Measurements from ENCODE around the gene RFX8.

RFX8 gene

DNA sequence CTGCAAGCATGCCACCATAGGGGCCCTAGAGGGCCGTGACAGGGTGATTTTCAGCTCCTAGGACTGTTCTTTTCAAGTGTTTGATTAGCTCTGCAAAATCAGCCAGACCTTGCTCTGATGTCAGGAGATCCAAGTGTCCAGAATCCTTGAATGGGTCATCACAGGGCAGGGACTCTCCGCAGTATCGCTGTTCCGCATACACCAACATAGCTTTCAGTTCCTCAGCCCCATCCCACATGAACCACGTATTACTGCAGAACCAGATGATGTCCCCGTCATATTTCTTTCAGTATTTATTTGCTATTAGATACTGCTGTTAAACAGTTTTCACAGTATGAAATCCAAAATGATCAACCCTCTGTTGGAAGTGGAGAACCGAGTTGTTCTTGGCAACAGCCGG lies 46.6 kb upstream of the RFX8 start (continued):
- TF ChIP-seq RBAK (tag by site-specific recombination; IDR thresholded peaks at IDR 0.05), result no peak
- no peak for TF ChIP-seq ZFP69B (tag by site-specific recombination; IDR thresholded peaks at IDR 0.05)
- TF ChIP-seq, protein P1, sequence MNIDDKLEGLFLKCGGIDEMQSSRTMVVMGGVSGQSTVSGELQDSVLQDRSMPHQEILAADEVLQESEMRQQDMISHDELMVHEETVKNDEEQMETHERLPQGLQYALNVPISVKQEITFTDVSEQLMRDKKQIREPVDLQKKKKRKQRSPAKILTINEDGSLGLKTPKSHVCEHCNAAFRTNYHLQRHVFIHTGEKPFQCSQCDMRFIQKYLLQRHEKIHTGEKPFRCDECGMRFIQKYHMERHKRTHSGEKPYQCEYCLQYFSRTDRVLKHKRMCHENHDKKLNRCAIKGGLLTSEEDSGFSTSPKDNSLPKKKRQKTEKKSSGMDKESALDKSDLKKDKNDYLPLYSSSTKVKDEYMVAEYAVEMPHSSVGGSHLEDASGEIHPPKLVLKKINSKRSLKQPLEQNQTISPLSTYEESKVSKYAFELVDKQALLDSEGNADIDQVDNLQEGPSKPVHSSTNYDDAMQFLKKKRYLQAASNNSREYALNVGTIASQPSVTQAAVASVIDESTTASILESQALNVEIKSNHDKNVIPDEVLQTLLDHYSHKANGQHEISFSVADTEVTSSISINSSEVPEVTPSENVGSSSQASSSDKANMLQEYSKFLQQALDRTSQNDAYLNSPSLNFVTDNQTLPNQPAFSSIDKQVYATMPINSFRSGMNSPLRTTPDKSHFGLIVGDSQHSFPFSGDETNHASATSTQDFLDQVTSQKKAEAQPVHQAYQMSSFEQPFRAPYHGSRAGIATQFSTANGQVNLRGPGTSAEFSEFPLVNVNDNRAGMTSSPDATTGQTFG (tag by site-specific recombination; IDR thresholded peaks at IDR 0.05; ENCODE audit: borderline replicate concordance), result no peak
- no peak for TF ChIP-seq ZNF202 (tag by site-specific recombination; IDR thresholded peaks at IDR 0.05; ENCODE audit: borderline replicate concordance)
- TF ChIP-seq, protein P2, sequence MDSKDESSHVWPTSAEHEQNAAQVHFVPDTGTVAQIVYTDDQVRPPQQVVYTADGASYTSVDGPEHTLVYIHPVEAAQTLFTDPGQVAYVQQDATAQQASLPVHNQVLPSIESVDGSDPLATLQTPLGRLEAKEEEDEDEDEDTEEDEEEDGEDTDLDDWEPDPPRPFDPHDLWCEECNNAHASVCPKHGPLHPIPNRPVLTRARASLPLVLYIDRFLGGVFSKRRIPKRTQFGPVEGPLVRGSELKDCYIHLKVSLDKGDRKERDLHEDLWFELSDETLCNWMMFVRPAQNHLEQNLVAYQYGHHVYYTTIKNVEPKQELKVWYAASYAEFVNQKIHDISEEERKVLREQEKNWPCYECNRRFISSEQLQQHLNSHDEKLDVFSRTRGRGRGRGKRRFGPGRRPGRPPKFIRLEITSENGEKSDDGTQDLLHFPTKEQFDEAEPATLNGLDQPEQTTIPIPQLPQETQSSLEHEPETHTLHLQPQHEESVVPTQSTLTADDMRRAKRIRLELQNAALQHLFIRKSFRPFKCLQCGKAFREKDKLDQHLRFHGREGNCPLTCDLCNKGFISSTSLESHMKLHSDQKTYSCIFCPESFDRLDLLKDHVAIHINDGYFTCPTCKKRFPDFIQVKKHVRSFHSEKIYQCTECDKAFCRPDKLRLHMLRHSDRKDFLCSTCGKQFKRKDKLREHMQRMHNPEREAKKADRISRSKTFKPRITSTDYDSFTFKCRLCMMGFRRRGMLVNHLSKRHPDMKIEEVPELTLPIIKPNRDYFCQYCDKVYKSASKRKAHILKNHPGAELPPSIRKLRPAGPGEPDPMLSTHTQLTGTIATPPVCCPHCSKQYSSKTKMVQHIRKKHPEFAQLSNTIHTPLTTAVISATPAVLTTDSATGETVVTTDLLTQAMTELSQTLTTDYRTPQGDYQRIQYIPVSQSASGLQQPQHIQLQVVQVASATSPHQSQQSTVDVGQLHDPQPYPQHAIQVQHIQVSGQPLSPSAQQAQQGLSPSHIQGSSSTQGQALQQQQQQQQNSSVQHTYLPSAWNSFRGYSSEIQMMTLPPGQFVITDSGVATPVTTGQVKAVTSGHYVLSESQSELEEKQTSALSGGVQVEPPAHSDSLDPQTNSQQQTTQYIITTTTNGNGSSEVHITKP (tag by site-specific recombination; IDR thresholded peaks at IDR 0.05), result no peak
- TF ChIP-seq, protein P3, sequence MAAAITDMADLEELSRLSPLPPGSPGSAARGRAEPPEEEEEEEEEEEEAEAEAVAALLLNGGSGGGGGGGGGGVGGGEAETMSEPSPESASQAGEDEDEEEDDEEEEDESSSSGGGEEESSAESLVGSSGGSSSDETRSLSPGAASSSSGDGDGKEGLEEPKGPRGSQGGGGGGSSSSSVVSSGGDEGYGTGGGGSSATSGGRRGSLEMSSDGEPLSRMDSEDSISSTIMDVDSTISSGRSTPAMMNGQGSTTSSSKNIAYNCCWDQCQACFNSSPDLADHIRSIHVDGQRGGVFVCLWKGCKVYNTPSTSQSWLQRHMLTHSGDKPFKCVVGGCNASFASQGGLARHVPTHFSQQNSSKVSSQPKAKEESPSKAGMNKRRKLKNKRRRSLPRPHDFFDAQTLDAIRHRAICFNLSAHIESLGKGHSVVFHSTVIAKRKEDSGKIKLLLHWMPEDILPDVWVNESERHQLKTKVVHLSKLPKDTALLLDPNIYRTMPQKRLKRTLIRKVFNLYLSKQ (tag by site-specific recombination; IDR thresholded peaks at IDR 0.05; ENCODE audit: borderline replicate concordance), result no peak
- no peak for TF ChIP-seq ZNF48 (tag by site-specific recombination; IDR thresholded peaks at IDR 0.05)
- TF ChIP-seq SCRT2 (tag by site-specific recombination; IDR thresholded peaks at IDR 0.05), result no peak
- TF ChIP-seq, protein P4, sequence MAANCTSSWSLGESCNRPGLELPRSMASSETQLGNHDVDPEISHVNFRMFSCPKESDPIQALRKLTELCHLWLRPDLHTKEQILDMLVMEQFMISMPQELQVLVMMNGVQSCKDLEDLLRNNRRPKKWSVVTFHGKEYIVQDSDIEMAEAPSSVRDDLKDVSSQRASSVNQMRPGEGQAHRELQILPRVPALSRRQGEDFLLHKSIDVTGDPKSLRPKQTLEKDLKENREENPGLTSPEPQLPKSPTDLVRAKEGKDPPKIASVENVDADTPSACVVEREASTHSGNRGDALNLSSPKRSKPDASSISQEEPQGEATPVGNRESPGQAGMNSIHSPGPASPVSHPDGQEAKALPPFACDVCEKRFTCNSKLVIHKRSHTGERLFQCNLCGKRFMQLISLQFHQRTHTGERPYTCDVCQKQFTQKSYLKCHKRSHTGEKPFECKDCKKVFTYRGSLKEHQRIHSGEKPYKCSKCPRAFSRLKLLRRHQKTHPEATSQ (tag by site-specific recombination; IDR thresholded peaks at IDR 0.05), result no peak

DNA sequence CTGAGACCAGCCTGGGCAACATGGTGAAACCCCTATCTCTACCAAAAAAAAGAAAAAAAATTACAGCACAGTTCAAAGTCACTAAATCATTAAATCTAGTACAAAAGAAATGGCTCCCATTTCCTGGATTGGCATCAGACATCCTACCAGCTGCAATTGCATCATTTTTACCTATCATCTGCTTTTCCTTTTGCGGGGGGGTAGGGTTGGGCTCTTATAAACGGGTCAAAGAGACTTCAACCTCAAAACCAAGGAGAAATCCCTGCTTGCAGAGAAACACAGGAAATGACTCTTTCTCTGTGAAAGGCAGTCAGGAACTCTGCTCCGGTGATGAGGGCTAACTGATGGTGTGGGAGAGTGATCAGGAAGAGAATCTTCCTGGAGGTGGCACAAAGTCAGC lies 45.3 kb upstream of the RFX8 start:
- CTCF ChIA-PET, result no interaction called here
- Histone ChIP-seq H3K4me3 (ENCODE audit: low read depth, low read length) (no peak overlapping the region), H3K4me1 (ENCODE audit: control insufficient read depth, insufficient read depth, low read length) (no peaks in the 10 kb centered on the region), H3K27ac (ENCODE audit: extremely low read depth, low read depth, low read length) (no peak overlapping the region), H3K36me3 (ENCODE audit: control insufficient read depth in 2 of 2, insufficient read depth in 1 of 2, low read length in 2 of 2) (no peaks in the 10 kb centered on the region), H3K9me3 (ENCODE audit: control insufficient read depth, insufficient read depth, low read depth, low read length) (no peaks in the 10 kb centered on the region)
- POLR2A ChIA-PET, result no interaction called here
- TF ChIP-seq KLF16 (tag by site-specific recombination; IDR thresholded peaks at IDR 0.05), result no peak
- no peak for TF ChIP-seq ZNF266 (tag by site-specific recombination; IDR thresholded peaks at IDR 0.05; ENCODE audit: low read depth)
- TF ChIP-seq ZNF830 (tag by site-specific recombination; IDR thresholded peaks at IDR 0.05; ENCODE audit: low read depth), result no peak
- TF ChIP-seq, protein P5, sequence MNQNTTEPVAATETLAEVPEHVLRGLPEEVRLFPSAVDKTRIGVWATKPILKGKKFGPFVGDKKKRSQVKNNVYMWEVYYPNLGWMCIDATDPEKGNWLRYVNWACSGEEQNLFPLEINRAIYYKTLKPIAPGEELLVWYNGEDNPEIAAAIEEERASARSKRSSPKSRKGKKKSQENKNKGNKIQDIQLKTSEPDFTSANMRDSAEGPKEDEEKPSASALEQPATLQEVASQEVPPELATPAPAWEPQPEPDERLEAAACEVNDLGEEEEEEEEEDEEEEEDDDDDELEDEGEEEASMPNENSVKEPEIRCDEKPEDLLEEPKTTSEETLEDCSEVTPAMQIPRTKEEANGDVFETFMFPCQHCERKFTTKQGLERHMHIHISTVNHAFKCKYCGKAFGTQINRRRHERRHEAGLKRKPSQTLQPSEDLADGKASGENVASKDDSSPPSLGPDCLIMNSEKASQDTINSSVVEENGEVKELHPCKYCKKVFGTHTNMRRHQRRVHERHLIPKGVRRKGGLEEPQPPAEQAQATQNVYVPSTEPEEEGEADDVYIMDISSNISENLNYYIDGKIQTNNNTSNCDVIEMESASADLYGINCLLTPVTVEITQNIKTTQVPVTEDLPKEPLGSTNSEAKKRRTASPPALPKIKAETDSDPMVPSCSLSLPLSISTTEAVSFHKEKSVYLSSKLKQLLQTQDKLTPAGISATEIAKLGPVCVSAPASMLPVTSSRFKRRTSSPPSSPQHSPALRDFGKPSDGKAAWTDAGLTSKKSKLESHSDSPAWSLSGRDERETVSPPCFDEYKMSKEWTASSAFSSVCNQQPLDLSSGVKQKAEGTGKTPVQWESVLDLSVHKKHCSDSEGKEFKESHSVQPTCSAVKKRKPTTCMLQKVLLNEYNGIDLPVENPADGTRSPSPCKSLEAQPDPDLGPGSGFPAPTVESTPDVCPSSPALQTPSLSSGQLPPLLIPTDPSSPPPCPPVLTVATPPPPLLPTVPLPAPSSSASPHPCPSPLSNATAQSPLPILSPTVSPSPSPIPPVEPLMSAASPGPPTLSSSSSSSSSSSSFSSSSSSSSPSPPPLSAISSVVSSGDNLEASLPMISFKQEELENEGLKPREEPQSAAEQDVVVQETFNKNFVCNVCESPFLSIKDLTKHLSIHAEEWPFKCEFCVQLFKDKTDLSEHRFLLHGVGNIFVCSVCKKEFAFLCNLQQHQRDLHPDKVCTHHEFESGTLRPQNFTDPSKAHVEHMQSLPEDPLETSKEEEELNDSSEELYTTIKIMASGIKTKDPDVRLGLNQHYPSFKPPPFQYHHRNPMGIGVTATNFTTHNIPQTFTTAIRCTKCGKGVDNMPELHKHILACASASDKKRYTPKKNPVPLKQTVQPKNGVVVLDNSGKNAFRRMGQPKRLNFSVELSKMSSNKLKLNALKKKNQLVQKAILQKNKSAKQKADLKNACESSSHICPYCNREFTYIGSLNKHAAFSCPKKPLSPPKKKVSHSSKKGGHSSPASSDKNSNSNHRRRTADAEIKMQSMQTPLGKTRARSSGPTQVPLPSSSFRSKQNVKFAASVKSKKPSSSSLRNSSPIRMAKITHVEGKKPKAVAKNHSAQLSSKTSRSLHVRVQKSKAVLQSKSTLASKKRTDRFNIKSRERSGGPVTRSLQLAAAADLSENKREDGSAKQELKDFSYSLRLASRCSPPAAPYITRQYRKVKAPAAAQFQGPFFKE (tag by site-specific recombination; IDR thresholded peaks at IDR 0.05; ENCODE audit: borderline replicate concordance), result no peak
- no peak for TF ChIP-seq SP3 (tag by site-specific recombination; IDR thresholded peaks at IDR 0.05)
- no peak for TF ChIP-seq BCL11B (tag by site-specific recombination; IDR thresholded peaks at IDR 0.05; ENCODE audit: low read depth)

Data from HEK293 (cell line).